Uterus (tissue), 2 donors: Measurements from ENCODE around the gene TNPO3.

Experiments
- CTCF ChIP-seq, 4 experiments: fragments of 200-600 bp in 2 of 4; fragments of 450-650 bp in 2 of 4; sonication (generic) in 2 of 4; IDR thresholded peaks; one replicate each; pipeline ENCODE4 v1.5.1; 2016 to 2019; ENCODE audit warnings: antibody characterized with exemption in 4 of 4, mild to moderate bottlenecking in 2 of 4, moderate library complexity in 1 of 4
- POLR2A ChIP-seq, 2 donors: fragments of 450-650 bp; IDR thresholded peaks; one replicate each; pipeline ENCODE4 v1.6.1; 2016; ENCODE audit warnings: antibody characterized with exemption in 2 of 2, mild to moderate bottlenecking in 1 of 2, moderate library complexity in 1 of 2

- TF ChIP-seq POLR2A (IDR thresholded peaks at IDR 0.05) (no peak), CTCF (IDR thresholded peaks at IDR 0.05) (no peak)
Measured at GRCh38 chr7:129095258-129095657, 40.3 kb upstream of the TNPO3 start.
